Nucleus accumbens (tissue), 56 donors: Measurements from ENCODE around the gene PCDH9.
"Not testable (repeated sequence)": the region's sequence is repeated elsewhere in the genome, so short reads cannot be mapped to it uniquely, and the experiment has no call there.

Source experiments
- DNase-seq, 56 donors: peaks; one replicate each; lab custom pipeline; 2025; lab: John Stamatoyannopoulos, UW

Gene PCDH9

GRCh38 chr13:66341635-66342377 lies 888.3 kb downstream of the PCDH9 start:
- DNase-seq: no peak

- DNase-seq: no peak
Measured at GRCh38 chr13:66339214-66339613, 890.9 kb downstream of the PCDH9 start.

GRCh38 chr13:66338542-66338941 lies 891.6 kb downstream of the PCDH9 start:
- DNase-seq: no peak

- no peak for DNase-seq
Measured at GRCh38 chr13:66335626-66336025, 894.5 kb downstream of the PCDH9 start.

- no peak for DNase-seq
Measured at GRCh38 chr13:66329988-66330451, 900.1 kb downstream of the PCDH9 start.

- no peak for DNase-seq
Measured at GRCh38 chr13:66328476-66328875, 901.7 kb downstream of the PCDH9 start.

GRCh38 chr13:66323745-66324347 lies 906.3 kb downstream of the PCDH9 start:
- DNase-seq: no peak

- no peak for DNase-seq
Measured at GRCh38 chr13:66322936-66323335, 907.2 kb downstream of the PCDH9 start.

- no peak for DNase-seq
Measured at GRCh38 chr13:66322193-66322740, 907.9 kb downstream of the PCDH9 start.

GRCh38 chr13:66314911-66315310 lies 915.2 kb downstream of the PCDH9 start:
- DNase-seq: no peak

GRCh38 chr13:66313413-66313812 lies 916.7 kb downstream of the PCDH9 start:
- DNase-seq: no peak

GRCh38 chr13:66312312-66313087 lies 917.6 kb downstream of the PCDH9 start:
- DNase-seq: no peak

- DNase-seq: no peak
Measured at GRCh38 chr13:66305961-66306617, 924.0 kb downstream of the PCDH9 start.

GRCh38 chr13:66301482-66301881 lies 928.7 kb downstream of the PCDH9 start:
- no peak for DNase-seq

- no peak for DNase-seq
Measured at GRCh38 chr13:66301006-66301405, 929.1 kb downstream of the PCDH9 start.

- no peak for DNase-seq
Measured at GRCh38 chr13:66296875-66297274, 933.3 kb downstream of the PCDH9 start.

GRCh38 chr13:66296328-66296727 lies 933.8 kb downstream of the PCDH9 start:
- no peak for DNase-seq

GRCh38 chr13:66286806-66287205 lies 943.3 kb downstream of the PCDH9 start:
- DNase-seq: not testable (repeated sequence)

GRCh38 chr13:66275416-66275815 lies 954.7 kb downstream of the PCDH9 start:
- DNase-seq: no peak

GRCh38 chr13:66273011-66273410 lies 957.1 kb downstream of the PCDH9 start:
- DNase-seq: no peak

GRCh38 chr13:66266761-66267160 lies 963.4 kb downstream of the PCDH9 start:
- DNase-seq: no peak
